ENCODE measurements around the gene HLX.
A peak's percentile ranks its signal among the peaks of the same experiment; 100 is the strongest.

The HLX gene

GRCh38 chr1:220876511-220877376, 2.5 kb upstream of the HLX start:
- peak overlapping the region; percentile 73 for H3K4me3 ChIP-seq (ENCODE audit: low read depth, low read length)
- TF ChIP-seq MYC (IDR thresholded peaks at IDR 0.05; ENCODE audit: low read depth, low read length) (no peak), MAX (IDR thresholded peaks at IDR 0.05; ENCODE audit: low read depth, low read length) (peak; percentile 21; the same call in 1 of the 2 replicates)
- DNase-seq (ENCODE audit: low read depth): peak; percentile 84

GRCh38 chr1:220877377-220878095, 1.7 kb upstream of the HLX start:
- DNase-seq (ENCODE audit: low read depth): peak; percentile 82
- H3K4me3 ChIP-seq (ENCODE audit: low read depth, low read length): peak overlapping the region; percentile 73

DNA sequence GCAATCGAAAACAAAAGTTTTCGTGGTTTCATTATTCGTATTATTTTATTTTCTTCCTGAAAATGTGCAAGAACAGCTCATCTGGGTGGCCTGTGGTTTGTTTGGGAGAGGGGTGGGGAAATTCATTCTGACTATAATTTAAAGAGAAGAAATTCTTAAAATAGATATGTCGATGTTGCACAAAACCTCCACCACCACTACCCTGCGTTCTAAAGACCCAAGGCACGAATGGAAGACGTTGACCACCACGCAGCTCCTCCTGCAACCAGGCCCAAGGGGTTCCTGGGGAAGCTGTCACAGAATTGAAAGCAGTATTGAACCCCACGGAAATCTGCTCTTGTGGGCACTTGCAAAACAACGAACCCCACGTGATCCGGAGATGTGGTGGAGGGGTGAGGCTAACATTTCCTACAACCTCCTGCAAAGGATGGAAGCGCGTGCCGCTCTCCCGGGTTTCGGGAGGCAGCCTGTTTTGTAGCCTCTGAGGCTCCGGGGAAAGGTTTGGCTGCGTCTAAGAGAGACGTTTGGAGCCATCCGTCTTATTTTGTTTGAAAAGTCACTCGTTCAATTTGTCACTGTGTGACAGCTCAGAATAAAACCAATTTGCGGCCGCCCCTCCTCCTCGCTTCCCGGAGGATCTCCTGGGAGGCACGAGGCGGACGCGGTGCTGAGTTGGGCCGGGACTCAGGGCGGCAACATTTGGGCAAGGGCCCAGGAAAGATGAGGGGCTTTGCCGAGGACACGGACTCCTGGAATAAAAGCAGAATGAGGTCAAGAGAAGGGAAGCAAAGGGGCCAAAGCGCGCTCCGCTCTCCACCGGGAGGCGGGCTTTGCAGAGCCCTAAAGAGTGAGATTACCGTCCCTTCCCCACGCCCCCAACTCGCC, 810 bp upstream of the HLX start:
- TF ChIP-seq MYC (IDR thresholded peaks at IDR 0.05; ENCODE audit: low read depth, low read length) (no peak), CTCF (IDR thresholded peaks at IDR 0.05; ENCODE audit: low read depth, low read length) (no peak), POLR2A (IDR thresholded peaks at IDR 0.05; ENCODE audit: extremely low read depth, insufficient read length) (no peak), MAX (IDR thresholded peaks at IDR 0.05; ENCODE audit: low read depth, low read length) (no peak; the same call in 1 of the 2 replicates)
- peak; percentile 91 for DNase-seq (ENCODE audit: low read depth)
- H3K4me3 ChIP-seq (ENCODE audit: low read depth, low read length): peak overlapping the region; percentile 73

More at GRCh38 chr1:220877377-220878095, 1.7 kb upstream of the HLX start:
- TF ChIP-seq MYC (IDR thresholded peaks at IDR 0.05; ENCODE audit: low read depth, low read length) (no peak), CTCF (IDR thresholded peaks at IDR 0.05; ENCODE audit: low read depth, low read length) (no peak)

DNA sequence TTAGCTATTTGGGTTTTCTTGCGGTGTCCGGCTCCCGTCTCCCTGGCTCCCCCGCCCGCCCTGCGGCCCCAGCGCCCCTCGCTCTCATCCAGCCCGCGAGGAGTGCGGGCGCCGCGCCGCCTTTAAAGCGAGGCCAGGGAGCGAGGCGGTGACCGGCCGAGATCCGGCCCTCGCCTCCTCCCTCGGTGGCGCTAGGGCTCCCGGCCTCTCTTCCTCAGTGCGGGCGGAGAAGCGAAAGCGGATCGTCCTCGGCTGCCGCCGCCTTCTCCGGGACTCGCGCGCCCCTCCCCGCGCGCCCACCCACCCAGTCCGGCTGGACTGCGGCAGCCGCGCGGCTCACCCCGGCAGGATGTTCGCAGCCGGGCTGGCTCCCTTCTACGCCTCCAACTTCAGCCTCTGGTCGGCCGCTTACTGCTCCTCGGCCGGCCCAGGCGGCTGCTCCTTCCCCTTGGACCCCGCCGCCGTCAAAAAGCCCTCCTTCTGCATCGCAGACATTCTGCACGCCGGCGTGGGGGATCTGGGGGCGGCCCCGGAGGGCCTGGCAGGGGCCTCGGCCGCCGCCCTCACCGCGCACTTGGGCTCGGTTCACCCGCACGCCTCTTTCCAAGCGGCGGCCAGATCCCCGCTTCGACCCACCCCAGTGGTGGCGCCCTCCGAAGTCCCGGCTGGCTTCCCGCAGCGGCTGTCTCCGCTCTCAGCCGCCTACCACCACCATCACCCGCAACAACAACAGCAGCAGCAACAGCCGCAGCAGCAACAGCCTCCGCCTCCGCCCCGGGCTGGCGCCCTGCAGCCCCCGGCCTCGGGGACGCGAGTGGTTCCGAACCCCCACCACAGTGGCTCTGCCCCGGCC, 492 bp downstream of the HLX start:
- H3K4me3 ChIP-seq (ENCODE audit: low read depth, low read length): peak overlapping the region; percentile 73
- TF ChIP-seq POLR2A (IDR thresholded peaks at IDR 0.05; ENCODE audit: extremely low read depth, insufficient read length) (no peak), CTCF (IDR thresholded peaks at IDR 0.05; ENCODE audit: low read depth, low read length) (no peak), MYC (IDR thresholded peaks at IDR 0.05; ENCODE audit: low read depth, low read length) (no peak), MAX (IDR thresholded peaks at IDR 0.05; ENCODE audit: low read depth, low read length) (no peak)
- DNase-seq (ENCODE audit: low read depth): no peak

DNA sequence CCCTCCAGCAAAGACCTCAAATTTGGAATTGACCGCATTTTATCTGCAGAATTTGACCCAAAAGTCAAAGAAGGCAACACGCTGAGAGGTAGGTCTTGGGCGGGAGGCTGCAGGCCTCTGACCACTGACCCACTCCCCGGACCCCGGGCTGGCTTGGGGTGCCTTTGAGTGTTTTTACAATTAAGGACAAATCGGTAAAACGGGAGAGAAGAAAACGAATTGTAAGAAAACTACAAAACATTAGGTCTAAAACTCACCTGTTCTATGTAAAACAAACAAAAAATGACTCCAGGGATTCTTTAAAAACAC, 1.1 kb downstream of the HLX start:
- DNase-seq (ENCODE audit: low read depth): no peak
- peak overlapping the region; percentile 73 for H3K4me3 ChIP-seq (ENCODE audit: low read depth, low read length)
- TF ChIP-seq CTCF (IDR thresholded peaks at IDR 0.05; ENCODE audit: low read depth, low read length) (no peak), POLR2A (IDR thresholded peaks at IDR 0.05; ENCODE audit: extremely low read depth, insufficient read length) (no peak), MAX (IDR thresholded peaks at IDR 0.05; ENCODE audit: low read depth, low read length) (no peak), MYC (IDR thresholded peaks at IDR 0.05; ENCODE audit: low read depth, low read length) (no peak)

Measured in NB4 (cell line).